ENCODE results near the gene DPYD.

Gene DPYD

GRCh38 chr1:97936976-97937375 is 16.1 kb upstream of the DPYD start:
- no peak for DNase-seq (ENCODE audit: extremely low read depth, low read depth)
- no peak overlapping the region for H3K4me3 ChIP-seq (replicated peaks; ENCODE audit: low read depth, low read length)
- no peak for TF ChIP-seq CTCF (IDR thresholded peaks at IDR 0.05; ENCODE audit: low read depth, low read length, missing control alignments)

DNA sequence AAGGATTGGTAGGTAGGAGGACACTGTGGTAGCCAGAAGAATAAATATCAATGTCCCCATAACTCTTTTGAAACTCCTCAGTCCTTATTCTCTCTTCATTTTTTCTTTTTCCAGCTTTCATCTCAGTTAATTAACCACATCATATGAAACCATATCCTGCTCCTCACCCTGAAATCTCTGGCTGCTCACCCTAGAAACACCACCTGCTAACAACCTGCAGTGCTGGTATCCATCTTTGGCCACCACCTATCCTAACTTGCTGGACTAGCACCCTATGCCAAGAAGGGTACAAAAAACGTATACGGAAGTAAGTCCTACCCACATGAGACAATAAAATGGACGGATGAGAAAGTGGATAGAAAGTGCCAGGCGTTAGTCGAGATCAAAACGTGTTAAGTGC is 13.7 kb upstream of the DPYD start:
- no peak for TF ChIP-seq CTCF (IDR thresholded peaks at IDR 0.05; ENCODE audit: low read depth, low read length, missing control alignments)
- H3K4me3 ChIP-seq (replicated peaks; ENCODE audit: low read depth, low read length): no peak overlapping the region
- no peak for DNase-seq (ENCODE audit: extremely low read depth, low read depth)

DNA sequence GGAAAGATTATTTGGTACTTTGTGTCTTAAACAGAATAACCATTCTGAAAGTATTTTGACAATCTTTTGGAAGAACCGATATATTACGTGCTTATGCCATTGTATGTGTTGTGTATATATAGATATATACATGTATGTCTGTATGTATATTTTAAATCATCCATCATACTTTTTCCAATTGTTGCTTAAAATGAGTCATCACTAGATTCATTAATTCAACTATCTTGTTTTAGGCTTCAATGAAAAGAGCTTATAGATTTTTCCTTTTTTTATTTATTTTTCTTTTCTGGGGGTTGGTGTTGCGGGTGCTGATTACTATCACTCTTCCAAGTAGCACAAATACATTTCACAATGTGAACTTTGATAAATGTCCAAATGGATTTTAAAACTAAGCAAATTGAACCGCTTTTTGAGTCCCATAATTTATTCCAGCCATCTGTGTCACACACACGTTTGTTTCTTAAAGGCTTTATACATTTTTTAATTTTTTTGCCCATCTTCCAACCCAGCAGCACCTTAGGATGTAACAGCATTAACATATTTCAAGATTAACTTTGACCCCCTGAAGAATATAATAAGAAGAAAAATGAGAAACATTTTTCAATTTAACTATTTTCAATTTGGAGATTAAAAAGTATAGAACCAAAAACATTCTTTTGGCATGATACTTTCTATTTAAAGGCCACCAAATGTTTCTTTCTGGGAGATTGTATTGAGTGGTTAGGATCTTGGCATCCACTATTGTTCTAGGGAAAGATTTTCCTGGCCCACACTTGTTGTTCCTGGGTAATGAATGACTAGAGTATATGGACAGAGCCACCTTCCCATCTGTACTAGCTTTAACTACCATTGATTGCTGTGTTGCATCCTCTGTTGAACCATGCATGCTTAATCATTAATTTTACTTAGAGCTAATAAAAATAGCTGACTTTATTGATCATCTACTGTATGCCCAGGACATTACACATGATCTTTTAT is 9.3 kb upstream of the DPYD start:
- DNase-seq (ENCODE audit: extremely low read depth, low read depth): no peak
- no peak for TF ChIP-seq CTCF (IDR thresholded peaks at IDR 0.05; ENCODE audit: low read depth, low read length, missing control alignments)

DNA sequence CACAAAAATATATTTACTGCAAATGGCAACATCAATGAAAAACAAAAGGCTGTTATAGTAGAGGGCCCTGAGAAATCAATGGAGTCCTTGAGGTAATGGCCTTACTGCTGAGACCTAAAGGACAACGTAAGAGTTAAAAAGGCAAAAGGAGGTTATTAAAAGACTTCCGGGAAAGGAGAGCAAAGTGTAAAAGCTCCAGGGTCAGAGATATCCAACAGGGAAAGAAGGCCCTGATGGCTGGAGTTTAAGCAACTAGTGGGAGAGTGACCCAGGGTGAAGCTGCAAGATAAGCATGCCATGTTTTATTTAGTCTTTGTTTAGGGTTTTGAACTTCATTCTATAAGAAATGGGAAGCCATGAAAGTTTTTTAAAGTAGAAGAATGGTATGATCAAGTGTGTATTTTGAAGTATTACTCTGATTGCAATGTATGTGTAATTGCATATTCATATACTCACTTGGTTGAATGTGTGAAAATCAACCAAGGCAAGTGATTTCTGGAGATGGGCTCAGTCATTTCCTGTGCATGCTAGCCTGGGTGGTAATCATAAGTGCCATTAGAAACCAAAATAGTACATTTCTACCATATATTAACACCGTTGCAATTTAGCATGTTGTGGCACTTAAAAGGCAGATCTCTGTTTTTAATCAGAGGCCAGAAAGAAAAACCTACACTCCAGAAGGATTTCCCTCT is 5.3 kb upstream of the DPYD start:
- no peak for DNase-seq (ENCODE audit: extremely low read depth, low read depth)
- TF ChIP-seq CTCF (IDR thresholded peaks at IDR 0.05; ENCODE audit: low read depth, low read length, missing control alignments): no peak
- H3K4me3 ChIP-seq (replicated peaks; ENCODE audit: low read depth, low read length): no peak overlapping the region

More for the DNA sequence above, 9.3 kb upstream of the DPYD start:
- H3K4me3 ChIP-seq (replicated peaks; ENCODE audit: low read depth, low read length): no peak overlapping the region

GRCh38 chr1:97925151-97925550 is 4.3 kb upstream of the DPYD start:
- no peak overlapping the region for H3K4me3 ChIP-seq (replicated peaks; ENCODE audit: low read depth, low read length)
- no peak for DNase-seq (ENCODE audit: extremely low read depth, low read depth)
- no peak for TF ChIP-seq CTCF (IDR thresholded peaks at IDR 0.05; ENCODE audit: low read depth, low read length, missing control alignments)

DNA sequence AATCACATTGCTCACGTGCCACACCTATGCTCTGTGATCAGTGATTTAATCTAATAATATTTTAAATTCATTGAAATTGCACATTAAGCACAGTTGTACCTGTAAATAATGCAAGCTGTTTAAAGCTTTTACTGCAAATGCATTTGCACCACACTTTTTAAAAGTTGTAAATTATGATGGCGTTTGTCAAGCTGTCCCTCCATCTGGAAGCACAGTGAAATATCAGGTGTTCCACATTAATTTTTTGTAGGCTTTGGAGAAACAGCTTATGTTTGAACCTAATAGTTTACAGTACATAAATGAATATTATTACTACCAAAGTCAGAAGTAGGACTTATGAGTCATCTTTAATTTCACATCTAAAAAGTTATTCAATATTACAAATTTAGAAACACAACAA is 3.0 kb upstream of the DPYD start:
- no peak for DNase-seq (ENCODE audit: extremely low read depth, low read depth)
- no peak for TF ChIP-seq CTCF (IDR thresholded peaks at IDR 0.05; ENCODE audit: low read depth, low read length, missing control alignments)
- H3K4me3 ChIP-seq (replicated peaks; ENCODE audit: low read depth, low read length): no peak overlapping the region

Data from HFF-Myc (cell line).